Vagina (tissue), 2 donors: ENCODE measurements around the gene LORICRIN.

Experiments used
- POLR2A ChIP-seq, 2 donors: fragments of 450-650 bp; IDR thresholded peaks; one replicate each; pipeline ENCODE4 v1.6.1; 2017; ENCODE audit warnings: antibody characterized with exemption in 2 of 2, mild to moderate bottlenecking in 2 of 2, moderate library complexity in 2 of 2
- POLR2AphosphoS5 ChIP-seq, 2 donors: sonication (generic); formaldehyde crosslinking; IDR thresholded peaks; one replicate each; pipeline ENCODE4 v1.9.0; 2017; ENCODE audit warnings: antibody characterized with exemption in 2 of 2, mild to moderate bottlenecking in 2 of 2, low read depth in 1 of 2; ENCODE audit not compliant: insufficient read depth in 1 of 2
- TF ChIP-seq, protein P1 (sequence below), 3 experiments: fragments of 450-650 bp in 2 of 3; fragments of 200-600 bp in 1 of 3; sonication (generic) in 1 of 3; IDR thresholded peaks; one replicate each; pipeline ENCODE4 v1.5.1; 2017 to 2019; ENCODE audit warnings: antibody characterized with exemption in 3 of 3, mild to moderate bottlenecking in 2 of 3, moderate library complexity in 2 of 3

DNA sequence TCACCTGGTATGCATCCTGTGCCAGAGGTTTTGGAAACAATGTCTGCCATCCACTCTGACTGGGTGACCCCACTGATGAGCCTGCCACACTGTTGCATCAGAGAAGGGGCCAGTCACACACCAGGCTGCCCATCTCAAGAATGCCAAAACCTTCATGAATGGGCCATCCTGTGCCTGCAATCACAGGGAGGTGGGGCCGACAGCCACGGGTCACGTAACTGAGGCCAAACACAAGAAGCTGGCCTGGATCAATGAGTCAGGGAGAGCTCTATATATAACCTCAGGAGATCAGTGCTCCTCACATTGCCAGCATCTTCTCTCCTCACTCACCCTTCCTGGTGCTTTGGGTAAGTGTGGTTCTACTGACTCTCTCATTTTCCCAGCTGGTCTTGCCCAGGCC, at the start of gene LORICRIN:
- TF ChIP-seq, protein P1, sequence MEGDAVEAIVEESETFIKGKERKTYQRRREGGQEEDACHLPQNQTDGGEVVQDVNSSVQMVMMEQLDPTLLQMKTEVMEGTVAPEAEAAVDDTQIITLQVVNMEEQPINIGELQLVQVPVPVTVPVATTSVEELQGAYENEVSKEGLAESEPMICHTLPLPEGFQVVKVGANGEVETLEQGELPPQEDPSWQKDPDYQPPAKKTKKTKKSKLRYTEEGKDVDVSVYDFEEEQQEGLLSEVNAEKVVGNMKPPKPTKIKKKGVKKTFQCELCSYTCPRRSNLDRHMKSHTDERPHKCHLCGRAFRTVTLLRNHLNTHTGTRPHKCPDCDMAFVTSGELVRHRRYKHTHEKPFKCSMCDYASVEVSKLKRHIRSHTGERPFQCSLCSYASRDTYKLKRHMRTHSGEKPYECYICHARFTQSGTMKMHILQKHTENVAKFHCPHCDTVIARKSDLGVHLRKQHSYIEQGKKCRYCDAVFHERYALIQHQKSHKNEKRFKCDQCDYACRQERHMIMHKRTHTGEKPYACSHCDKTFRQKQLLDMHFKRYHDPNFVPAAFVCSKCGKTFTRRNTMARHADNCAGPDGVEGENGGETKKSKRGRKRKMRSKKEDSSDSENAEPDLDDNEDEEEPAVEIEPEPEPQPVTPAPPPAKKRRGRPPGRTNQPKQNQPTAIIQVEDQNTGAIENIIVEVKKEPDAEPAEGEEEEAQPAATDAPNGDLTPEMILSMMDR (IDR thresholded peaks at IDR 0.05) = no peak
- TF ChIP-seq POLR2AphosphoS5 (IDR thresholded peaks at IDR 0.05; ENCODE audit: insufficient read depth in 1 of 2, low read depth in 1 of 2) (no peak), POLR2A (IDR thresholded peaks at IDR 0.05) (no peak)
